ENCODE measurements around the gene CYFIP1.

CYFIP1 gene

DNA sequence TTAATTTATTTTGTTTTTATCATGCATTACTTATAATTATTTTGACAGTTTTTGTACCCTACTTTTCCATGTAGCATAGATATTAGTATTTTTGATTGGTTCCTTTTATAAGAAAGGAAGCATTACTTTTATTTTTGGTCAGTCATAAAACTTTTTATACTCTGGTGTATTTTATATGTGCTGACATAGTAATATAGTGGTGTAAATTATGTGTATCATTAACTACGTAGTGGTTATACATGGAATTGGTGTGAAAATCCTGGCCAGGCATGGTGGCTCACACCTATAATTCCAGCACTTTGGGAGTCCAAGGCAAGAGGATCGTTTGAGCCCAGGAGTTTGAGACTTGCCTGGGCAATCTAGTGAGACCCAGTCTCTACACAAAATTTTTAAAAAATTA, 160.5 kb downstream of the CYFIP1 start:
- DNase-seq (ENCODE audit: low read depth in 1 of 2, low spot score in 1 of 2), result no peak

All from activated CD4-positive, alpha-beta T cell treated with anti-CD3 and anti-CD28 coated beads, Interleukin-2, amount 50 U/mL, for 24 hours (primary cell).